Ascending aorta (tissue), 2 donors: ENCODE data around the gene HDLBP. TPM values are rescaled to one million over a fixed set of nuclear protein-coding genes. Genes with fewer than 3 reads are reported as not detected.

ENCODE experiments used
- DNase-seq, 2 donors: peaks; one replicate each; pipeline ENCODE4 v3.0.0-alpha.2; 2019; ENCODE audit warnings: low spot score in 2 of 2
- H3K27ac ChIP-seq, 2 donors: fragments of 200-600 bp; sonication (generic); one replicate each; pipeline ENCODE4 v1.5.1; 2016 to 2017; ENCODE audit warnings: mild to moderate bottlenecking in 1 of 2
- H3K27me3 ChIP-seq: fragments of 200-600 bp; sonication (generic); one replicate; pipeline ENCODE4 v1.5.1; 2017
- H3K36me3 ChIP-seq, 2 donors: fragments of 200-600 bp; sonication (generic); one replicate each; pipeline ENCODE4 v1.5.1; 2016
- H3K4me1 ChIP-seq, 2 donors: fragments of 200-600 bp; sonication (generic); one replicate each; pipeline ENCODE4 v1.5.1; 2016 to 2017; ENCODE audit warnings: mild to moderate bottlenecking in 1 of 2
- H3K4me3 ChIP-seq, 2 donors: fragments of 200-600 bp; sonication (generic); one replicate each; pipeline ENCODE4 v1.5.1; 2016 to 2017; ENCODE audit warnings: mild to moderate bottlenecking in 1 of 2
- H3K9me3 ChIP-seq, 2 donors: fragments of 200-600 bp; sonication (generic); one replicate each; pipeline ENCODE4 v1.5.1; 2016
- intact Hi-C: fragments of 100-400 bp; cut with DNase I; formaldehyde crosslinking; loops from one replicate; pipeline ENCODE4 v1.15.1; 2023
- total RNA-seq: library from RNA; depleted of rRNA; stranded (reverse); fragments of >200 nt; gene quantifications from one replicate; pipeline ENCODE4 v1.1.0, GENCODE V29; 2016
- TF ChIP-seq, protein P1 (sequence below), 3 experiments: fragments of 200-600 bp in 2 of 3; fragments of 450-650 bp in 1 of 3; sonication (generic) in 2 of 3; IDR thresholded peaks; one replicate each; pipeline ENCODE4 v1.5.1; 2016 to 2019; ENCODE audit warnings: antibody characterized with exemption in 3 of 3, mild to moderate bottlenecking in 1 of 3, moderate library complexity in 1 of 3

The HDLBP gene
- total RNA-seq, 1 donor from 2014 or later = 308 TPM

DNA sequence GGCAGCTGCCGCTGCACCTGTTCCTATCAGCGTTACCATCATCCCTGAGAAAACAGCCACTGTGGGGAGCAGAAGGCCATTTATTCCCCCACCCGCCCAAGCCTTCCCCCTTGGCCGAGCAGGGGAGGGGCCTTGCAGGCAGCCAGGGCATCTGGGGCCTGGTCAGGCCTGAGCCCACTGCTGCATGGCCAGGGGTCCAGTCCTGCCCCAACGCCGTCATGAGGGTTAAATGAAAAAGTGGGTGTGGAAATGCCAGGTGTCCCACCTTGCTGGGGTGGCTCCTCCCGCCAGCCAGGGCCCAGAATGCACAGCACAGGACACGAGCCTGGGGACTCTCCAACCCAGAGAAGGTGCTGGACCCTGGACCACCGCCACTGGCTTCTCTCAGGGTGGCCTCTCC, 112.8 kb downstream of the HDLBP start:
- intact Hi-C loops = no loop called here
- Histone ChIP-seq H3K4me3 (no peak overlapping the region), H3K27me3 (no peaks in the 10 kb centered on the region), H3K27ac (no peak overlapping the region), H3K36me3 (no peaks in the 10 kb centered on the region), H3K4me1 (no peaks in the 10 kb centered on the region), H3K9me3 (no peaks in the 10 kb centered on the region)
- DNase-seq = no peak
- TF ChIP-seq, protein P1, sequence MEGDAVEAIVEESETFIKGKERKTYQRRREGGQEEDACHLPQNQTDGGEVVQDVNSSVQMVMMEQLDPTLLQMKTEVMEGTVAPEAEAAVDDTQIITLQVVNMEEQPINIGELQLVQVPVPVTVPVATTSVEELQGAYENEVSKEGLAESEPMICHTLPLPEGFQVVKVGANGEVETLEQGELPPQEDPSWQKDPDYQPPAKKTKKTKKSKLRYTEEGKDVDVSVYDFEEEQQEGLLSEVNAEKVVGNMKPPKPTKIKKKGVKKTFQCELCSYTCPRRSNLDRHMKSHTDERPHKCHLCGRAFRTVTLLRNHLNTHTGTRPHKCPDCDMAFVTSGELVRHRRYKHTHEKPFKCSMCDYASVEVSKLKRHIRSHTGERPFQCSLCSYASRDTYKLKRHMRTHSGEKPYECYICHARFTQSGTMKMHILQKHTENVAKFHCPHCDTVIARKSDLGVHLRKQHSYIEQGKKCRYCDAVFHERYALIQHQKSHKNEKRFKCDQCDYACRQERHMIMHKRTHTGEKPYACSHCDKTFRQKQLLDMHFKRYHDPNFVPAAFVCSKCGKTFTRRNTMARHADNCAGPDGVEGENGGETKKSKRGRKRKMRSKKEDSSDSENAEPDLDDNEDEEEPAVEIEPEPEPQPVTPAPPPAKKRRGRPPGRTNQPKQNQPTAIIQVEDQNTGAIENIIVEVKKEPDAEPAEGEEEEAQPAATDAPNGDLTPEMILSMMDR (IDR thresholded peaks at IDR 0.05) = no peak

DNA sequence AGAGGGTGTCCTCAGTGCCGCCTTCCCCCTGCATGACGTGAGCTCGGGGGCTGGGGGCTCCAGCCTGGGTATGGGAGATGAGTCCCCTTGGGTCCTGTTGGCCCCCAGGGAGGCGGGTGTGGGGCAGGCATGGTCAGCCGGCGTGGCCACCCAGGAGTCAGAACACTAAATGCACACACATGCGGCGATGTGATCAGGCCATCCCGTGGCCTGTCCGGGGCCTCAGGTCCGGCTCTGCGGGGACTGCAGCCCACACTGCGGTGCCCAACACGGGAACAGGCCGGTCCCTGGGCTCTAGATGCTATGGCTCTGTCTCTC, 113.2 kb downstream of the HDLBP start:
- Histone ChIP-seq H3K4me1 (no peaks in the 10 kb centered on the region), H3K27ac (no peak overlapping the region), H3K36me3 (no peaks in the 10 kb centered on the region), H3K4me3 (no peak overlapping the region), H3K9me3 (no peaks in the 10 kb centered on the region), H3K27me3 (no peaks in the 10 kb centered on the region)
- intact Hi-C loops = no loop called here
- no peak for DNase-seq
- TF ChIP-seq, protein P1 (IDR thresholded peaks at IDR 0.05) = no peak

DNA sequence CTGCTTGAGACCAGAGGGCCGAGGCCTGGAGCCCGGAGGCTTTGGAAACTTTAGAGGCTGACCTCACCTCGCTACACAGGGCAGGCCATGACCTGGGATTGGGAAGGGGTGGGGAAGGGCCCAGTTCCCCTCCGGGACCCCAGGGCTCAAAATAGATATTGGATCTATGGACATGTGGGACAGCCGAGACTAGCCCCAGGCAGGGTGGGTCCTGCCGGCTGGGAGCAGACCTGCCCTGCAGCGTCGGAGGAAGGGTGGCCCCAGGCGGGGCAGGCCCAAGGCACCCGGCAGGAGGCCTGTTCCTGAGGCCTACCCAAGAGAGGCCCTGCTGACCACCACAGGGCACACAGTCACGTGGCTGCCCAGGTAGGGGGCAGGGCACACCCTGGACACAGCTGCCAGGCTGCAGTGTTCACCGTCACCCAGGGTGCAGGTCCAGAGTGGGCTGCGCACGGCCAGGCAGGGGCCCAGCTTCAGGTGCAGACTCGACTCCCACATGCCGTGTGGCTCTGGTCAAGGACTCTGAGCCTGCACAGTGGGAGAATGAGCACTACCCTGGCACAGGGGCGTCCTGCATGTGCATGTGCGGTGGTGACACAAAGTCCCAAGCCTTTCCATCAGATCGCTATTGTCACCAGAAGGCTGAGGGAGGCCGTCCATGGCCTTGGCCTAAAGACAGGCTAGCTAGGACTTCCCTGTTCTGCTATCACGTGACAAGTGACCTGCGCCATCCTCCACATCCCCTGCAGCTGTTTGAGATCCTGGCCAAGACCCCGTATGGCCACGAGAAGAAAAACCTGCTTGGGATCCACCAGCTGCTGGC, 113.8 kb downstream of the HDLBP start:
- Histone ChIP-seq H3K4me1 (no peaks in the 10 kb centered on the region), H3K27ac (no peak overlapping the region), H3K36me3 (no peaks in the 10 kb centered on the region), H3K9me3 (no peaks in the 10 kb centered on the region), H3K4me3 (no peak overlapping the region), H3K27me3 (no peaks in the 10 kb centered on the region)
- DNase-seq = no peak
- intact Hi-C loops = no loop called here
- TF ChIP-seq, protein P1 (IDR thresholded peaks at IDR 0.05) = no peak

DNA sequence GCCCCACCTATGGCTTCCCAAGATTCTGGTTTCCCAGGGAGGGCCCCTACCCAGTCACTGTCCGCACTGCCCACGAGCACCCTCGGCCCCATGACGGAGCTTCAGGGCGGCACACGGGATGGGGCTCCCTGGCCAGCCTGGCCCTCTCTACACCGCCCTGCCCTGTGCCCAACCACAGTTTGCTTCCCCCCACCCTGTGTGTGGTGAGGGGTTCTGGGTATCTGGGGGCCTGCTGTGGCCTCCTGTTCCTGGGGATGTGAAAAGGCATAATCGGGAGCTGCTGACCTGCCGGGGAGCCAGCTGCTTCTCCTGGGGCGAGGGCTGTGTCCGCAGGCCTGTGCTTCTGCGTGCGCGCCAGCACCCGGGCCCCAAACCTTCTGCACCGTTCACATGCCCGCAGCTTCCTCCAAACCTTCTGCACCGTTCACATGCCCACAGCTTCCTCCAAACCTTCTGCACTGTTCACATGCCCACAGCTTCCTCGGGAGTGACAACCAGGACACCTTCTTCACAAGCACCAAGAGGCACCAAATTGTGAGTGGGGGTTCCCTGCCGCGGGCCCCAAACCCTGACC, 114.6 kb downstream of the HDLBP start:
- H3K36me3 ChIP-seq = no peaks in the 10 kb centered on the region
- no peak overlapping the region for H3K27ac ChIP-seq
- H3K9me3 ChIP-seq = no peaks in the 10 kb centered on the region
- no peaks in the 10 kb centered on the region for H3K4me1 ChIP-seq
- TF ChIP-seq, protein P1 (IDR thresholded peaks at IDR 0.05) = no peak
- intact Hi-C loops = no loop called here
- DNase-seq = no peak
- no peak overlapping the region for H3K4me3 ChIP-seq
- no peaks in the 10 kb centered on the region for H3K27me3 ChIP-seq

DNA sequence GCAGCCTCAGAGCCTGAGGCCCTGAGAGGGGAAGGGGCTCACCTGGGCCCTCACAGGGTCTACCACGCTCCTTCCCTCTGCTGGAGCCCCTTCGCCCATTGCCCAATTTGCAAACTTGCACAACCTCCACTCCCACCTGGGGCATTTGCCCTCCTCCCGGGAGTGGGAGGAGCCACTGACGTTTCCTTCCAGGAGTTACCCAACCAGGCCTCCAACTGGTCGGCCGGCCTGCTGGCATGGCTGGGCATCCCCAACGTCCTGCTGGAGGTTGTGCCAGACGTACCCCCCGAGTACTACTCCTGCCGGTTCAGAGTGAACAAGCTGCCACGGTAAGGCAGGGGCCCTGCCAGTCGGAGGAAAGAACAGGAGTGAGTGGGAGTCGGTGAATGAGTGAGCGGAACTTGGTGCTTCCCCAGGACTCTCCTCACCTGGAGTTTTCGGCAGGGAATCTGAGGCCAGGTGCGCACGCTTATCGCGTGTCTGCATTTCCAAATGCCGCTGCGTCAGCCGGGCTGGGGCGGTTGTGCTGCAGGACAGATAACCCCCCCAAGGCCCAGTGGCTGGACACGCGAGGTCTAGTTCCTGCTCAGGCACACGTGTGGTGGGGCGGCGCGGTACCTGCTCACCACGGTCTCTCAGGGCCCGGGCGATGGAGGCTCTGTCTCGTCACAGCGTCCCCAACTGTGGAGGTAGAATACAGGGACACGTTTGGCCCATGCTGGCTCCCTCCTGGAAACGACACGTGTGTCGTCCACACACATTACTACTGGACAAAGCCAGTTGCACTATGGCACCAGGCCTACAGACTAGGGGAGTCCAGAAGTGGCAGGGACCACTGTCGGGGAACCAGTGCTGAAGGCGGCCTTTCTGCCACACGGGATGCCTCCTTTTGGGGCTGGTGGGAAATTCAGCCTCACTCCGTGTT, 115.3 kb downstream of the HDLBP start:
- H3K27me3 ChIP-seq = no peaks in the 10 kb centered on the region
- H3K36me3 ChIP-seq = no peaks in the 10 kb centered on the region
- no peak overlapping the region for H3K27ac ChIP-seq
- TF ChIP-seq, protein P1 (IDR thresholded peaks at IDR 0.05) = no peak
- H3K4me1 ChIP-seq = no peaks in the 10 kb centered on the region
- H3K4me3 ChIP-seq = no peak overlapping the region
- DNase-seq = no peak
- no peaks in the 10 kb centered on the region for H3K9me3 ChIP-seq
- intact Hi-C loops = no loop called here
